Vagina (tissue), 2 donors: ENCODE measurements around the gene ITSN1.

Experiments
- CTCF ChIP-seq, 3 experiments: fragments of 450-650 bp in 2 of 3; fragments of 200-600 bp in 1 of 3; sonication (generic) in 1 of 3; IDR thresholded peaks; one replicate each; pipeline ENCODE4 v1.5.1; 2017 to 2019; ENCODE audit warnings: antibody characterized with exemption in 3 of 3, mild to moderate bottlenecking in 2 of 3, moderate library complexity in 2 of 3
- POLR2A ChIP-seq, 2 donors: fragments of 450-650 bp; IDR thresholded peaks; one replicate each; pipeline ENCODE4 v1.6.1; 2017; ENCODE audit warnings: antibody characterized with exemption in 2 of 2, mild to moderate bottlenecking in 2 of 2, moderate library complexity in 2 of 2

DNA sequence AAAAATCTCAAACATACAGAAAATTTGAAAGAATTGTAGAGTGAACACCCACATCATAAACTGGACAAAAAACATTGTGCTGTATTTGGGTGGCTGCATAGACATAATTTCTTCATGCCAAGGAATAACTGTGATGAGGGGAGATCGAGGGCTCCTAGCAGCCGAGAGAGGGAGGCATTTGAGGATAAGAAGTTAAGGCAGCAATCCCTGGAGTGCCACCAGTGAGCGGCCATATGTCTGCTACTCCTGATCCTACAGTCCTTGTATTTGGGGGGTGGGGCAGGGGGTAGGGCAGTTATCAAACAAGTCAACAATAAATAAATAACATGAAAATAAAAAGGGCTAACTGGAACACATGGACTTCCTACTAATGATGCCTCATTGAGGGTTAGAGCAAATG lies 218.8 kb downstream of the ITSN1 start:
- TF ChIP-seq CTCF (IDR thresholded peaks at IDR 0.05) (no peak), POLR2A (IDR thresholded peaks at IDR 0.05) (no peak)
